NT2/D1 (cell line): ENCODE data around the gene CD44.

ENCODE experiments used
- DNase-seq: peaks from one replicate; pipeline ENCODE4 v3.0.0-alpha.2; 2011; ENCODE audit warnings: low read depth, low spot score
- H3K27me3 ChIP-seq: 2 replicates; pipeline ENCODE4 v1.6.0; 2011; ENCODE audit warnings: mild to moderate bottlenecking; ENCODE audit not compliant: insufficient read length, insufficient read depth
- H3K36me3 ChIP-seq: 2 replicates; pipeline ENCODE4 v1.6.1; 2011; ENCODE audit warnings: mild to moderate bottlenecking, low read length, mixed read lengths; ENCODE audit not compliant: insufficient read depth, insufficient read length
- H3K4me1 ChIP-seq: 2 replicates; pipeline ENCODE4 v1.5.1; 2011; ENCODE audit not compliant: insufficient read depth, insufficient read length
- H3K4me3 ChIP-seq: 2 replicates; pipeline ENCODE4 v1.5.1; 2011; ENCODE audit warnings: low read depth; ENCODE audit not compliant: insufficient read length
- H3K9ac ChIP-seq: 2 replicates; pipeline ENCODE4 v1.6.0; 2011; ENCODE audit warnings: low read depth; ENCODE audit not compliant: insufficient read length
- H3K9me3 ChIP-seq: 2 replicates; pipeline ENCODE4 v1.5.1; 2011; ENCODE audit warnings: mild to moderate bottlenecking, low read length; ENCODE audit not compliant: insufficient read depth
- SUZ12 ChIP-seq: IDR thresholded peaks from 2 replicates; pipeline ENCODE4 v1.6.1; 2011; ENCODE audit not compliant: insufficient read length, insufficient read depth; ENCODE audit errors: extremely low read depth
- YY1 ChIP-seq: IDR thresholded peaks from 2 replicates; pipeline ENCODE4 v1.6.1; 2011; ENCODE audit not compliant: insufficient read length, insufficient read depth
- ZNF274 ChIP-seq: IDR thresholded peaks from 2 replicates; pipeline ENCODE4 v1.6.1; 2011; ENCODE audit warnings: mild to moderate bottlenecking, low read depth, low read length

Gene CD44

DNA sequence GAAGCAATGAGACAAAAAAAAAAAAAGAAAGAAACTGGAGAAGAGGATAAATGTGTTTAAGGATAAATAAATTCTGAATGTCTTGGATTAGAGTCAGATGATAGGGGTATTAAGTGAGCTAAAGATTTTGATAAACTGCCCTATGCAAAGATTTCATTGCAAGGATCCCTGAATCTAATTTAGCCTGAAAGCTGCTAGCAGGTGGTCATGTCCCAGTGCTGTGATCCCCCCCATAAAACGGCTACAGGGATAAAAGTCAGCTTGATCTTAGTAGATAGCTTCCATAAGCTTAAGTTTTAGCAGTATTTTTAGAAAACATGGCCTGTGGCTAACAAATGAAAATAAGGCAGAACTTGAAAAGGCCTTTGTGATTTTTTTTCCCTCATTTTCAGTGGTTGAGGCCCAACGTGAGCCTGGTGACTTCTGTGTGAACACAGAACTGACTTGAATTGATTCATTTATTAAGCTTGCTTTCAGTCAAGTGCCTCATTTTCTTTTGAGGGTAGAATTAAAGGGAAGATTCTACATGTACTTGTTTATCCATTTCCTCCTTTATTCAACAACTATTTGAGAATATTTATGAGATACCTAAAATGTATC lies 44.5 kb downstream of the CD44 start:
- no peaks in the 10 kb centered on the region for H3K4me1 ChIP-seq
- peaks cover 61% of the 10 kb centered on the region for H3K36me3 ChIP-seq
- TF ChIP-seq YY1 (no peak), SUZ12 (no peak), ZNF274 (no peak)
- H3K27me3 ChIP-seq: no peaks in the 10 kb centered on the region
- no peaks in the 10 kb centered on the region for H3K9me3 ChIP-seq
- H3K9ac ChIP-seq: no peak overlapping the region
- H3K4me3 ChIP-seq: no peak overlapping the region
- DNase-seq: no peak

DNA sequence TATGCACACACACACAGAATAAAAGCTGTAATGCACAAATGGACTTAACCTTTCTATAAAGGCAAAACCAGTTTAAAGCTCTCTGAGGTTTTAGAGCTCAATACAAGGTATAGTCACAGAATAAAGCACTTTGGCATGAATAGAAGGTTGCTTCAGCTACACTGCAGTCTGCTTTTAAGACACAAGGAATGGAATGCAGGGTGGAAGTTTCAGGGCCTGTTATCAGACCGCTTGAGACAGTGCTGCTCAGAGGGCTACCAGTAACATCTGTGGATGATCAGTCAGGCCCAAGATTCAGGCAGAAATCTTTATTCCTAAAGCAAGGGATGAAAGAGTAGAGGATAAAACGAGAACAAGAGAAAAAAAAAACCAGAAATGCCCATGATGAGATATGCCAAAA lies 46.7 kb downstream of the CD44 start:
- DNase-seq: no peak
- Histone ChIP-seq H3K9ac (no peak overlapping the region), H3K4me3 (no peak overlapping the region), H3K4me1 (no peaks in the 10 kb centered on the region), H3K36me3 (peaks cover 66% of the 10 kb centered on the region), H3K27me3 (no peaks in the 10 kb centered on the region), H3K9me3 (no peaks in the 10 kb centered on the region)
- TF ChIP-seq ZNF274: no peak
- TF ChIP-seq SUZ12: no peak
- TF ChIP-seq YY1: no peak

DNA sequence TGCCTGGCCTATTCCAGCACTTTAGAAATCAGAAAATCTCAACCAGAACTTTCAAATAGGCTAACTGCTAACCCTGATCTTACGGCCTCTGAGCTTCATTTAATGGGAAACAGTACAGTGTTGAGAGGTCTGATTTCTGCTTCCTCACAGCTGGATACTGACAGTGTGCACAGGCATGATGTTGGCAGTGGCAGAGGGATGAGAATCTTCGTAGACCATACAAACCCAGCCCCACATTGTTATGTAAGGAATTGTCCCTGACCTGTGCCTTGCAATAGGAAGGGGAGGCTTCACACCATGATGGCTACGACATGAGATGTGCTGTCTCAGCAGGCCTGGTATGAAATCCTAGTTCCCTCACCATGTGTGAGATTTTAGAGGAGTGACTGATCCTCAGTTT lies 49.0 kb downstream of the CD44 start:
- H3K4me1 ChIP-seq: no peaks in the 10 kb centered on the region
- H3K27me3 ChIP-seq: no peaks in the 10 kb centered on the region
- TF ChIP-seq SUZ12: no peak
- TF ChIP-seq ZNF274: no peak
- TF ChIP-seq YY1: no peak
- H3K9me3 ChIP-seq: no peaks in the 10 kb centered on the region
- H3K9ac ChIP-seq: no peak overlapping the region
- H3K36me3 ChIP-seq: peaks cover 74% of the 10 kb centered on the region
- no peak overlapping the region for H3K4me3 ChIP-seq
- DNase-seq: no peak

DNA sequence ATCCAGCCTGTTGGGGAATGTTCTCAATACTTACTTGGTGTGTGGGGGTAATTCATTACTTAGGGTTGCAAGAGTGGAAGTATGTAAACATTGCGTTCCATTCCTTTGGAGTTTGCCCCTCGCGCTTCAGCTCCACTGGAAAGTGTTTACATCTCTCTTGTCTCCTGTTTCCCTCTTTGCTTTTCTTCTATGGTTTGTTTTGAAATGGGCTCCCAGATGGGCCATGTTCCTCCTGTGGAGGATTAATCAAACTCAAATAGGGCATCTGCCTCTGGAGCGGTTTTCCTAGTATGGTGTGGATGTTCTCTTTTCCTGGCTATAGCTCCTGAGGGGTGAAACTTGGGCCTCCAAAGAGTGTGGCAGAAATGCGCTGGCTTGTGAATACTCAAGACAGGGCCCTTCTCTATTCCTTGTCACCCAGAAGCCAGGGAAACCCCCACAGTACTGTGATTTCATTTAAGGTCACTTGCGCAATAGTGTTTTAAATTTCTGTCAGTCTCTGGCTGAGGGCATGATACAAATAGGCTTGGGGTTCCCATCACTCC lies 51.9 kb downstream of the CD44 start:
- H3K4me1 ChIP-seq: no peaks in the 10 kb centered on the region
- TF ChIP-seq ZNF274 (no peak), SUZ12 (no peak), YY1 (no peak)
- H3K36me3 ChIP-seq: peaks cover 71% of the 10 kb centered on the region

DNA sequence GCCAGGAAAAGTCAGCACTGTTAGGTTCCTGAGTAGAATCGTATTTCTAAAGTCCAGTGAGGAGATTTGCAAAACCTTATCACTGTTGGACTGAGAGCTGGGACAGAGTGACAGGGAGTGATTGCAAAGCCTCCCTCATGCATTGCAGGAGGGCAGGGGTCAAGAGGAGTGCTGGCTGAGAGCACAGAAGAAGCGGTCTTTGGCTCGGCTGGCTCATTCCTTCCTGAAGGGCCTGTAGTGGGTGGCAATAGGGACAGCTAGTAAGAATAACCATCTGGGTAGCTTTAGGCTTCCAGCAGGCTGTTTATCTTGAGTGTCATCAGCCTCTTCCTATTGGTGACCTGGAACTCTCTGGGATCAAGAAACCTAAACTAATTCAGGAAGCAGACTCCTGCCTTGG lies 53.4 kb downstream of the CD44 start:
- no peak overlapping the region for H3K4me3 ChIP-seq
- TF ChIP-seq YY1 (no peak), ZNF274 (no peak), SUZ12 (no peak)
- H3K27me3 ChIP-seq: no peaks in the 10 kb centered on the region
- peaks cover 75% of the 10 kb centered on the region for H3K36me3 ChIP-seq
- H3K9ac ChIP-seq: no peak overlapping the region
- no peak for DNase-seq
- H3K4me1 ChIP-seq: no peaks in the 10 kb centered on the region
- no peaks in the 10 kb centered on the region for H3K9me3 ChIP-seq

More for the DNA sequence above, 51.9 kb downstream of the CD44 start:
- no peak for DNase-seq
- no peak overlapping the region for H3K4me3 ChIP-seq
- no peaks in the 10 kb centered on the region for H3K9me3 ChIP-seq
- H3K27me3 ChIP-seq: no peaks in the 10 kb centered on the region
- H3K9ac ChIP-seq: no peak overlapping the region

DNA sequence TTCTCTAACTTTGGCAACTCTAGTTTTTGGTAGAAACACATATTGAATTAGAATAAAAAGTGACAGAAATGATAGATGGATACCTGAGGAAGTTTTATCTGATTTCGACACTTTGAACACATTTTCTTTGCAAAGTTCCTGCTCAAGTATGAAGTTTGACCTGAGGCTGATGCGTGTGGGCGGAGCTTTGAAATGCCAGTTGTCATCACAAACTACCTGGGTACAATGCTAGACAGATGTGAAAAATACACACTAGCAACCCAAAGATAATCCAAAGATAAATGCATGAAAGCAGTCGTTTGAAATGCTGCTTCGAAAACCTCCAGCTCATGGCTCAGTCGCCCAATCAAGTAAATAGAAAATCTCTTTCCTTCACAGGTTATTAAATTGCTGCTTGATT lies 54.8 kb downstream of the CD44 start:
- H3K27me3 ChIP-seq: no peaks in the 10 kb centered on the region
- TF ChIP-seq ZNF274 (no peak), YY1 (no peak), SUZ12 (no peak)
- H3K9me3 ChIP-seq: no peaks in the 10 kb centered on the region
- no peak for DNase-seq
- H3K4me1 ChIP-seq: no peaks in the 10 kb centered on the region
- H3K9ac ChIP-seq: no peak overlapping the region
- H3K4me3 ChIP-seq: no peak overlapping the region
- H3K36me3 ChIP-seq: peaks cover 73% of the 10 kb centered on the region

DNA sequence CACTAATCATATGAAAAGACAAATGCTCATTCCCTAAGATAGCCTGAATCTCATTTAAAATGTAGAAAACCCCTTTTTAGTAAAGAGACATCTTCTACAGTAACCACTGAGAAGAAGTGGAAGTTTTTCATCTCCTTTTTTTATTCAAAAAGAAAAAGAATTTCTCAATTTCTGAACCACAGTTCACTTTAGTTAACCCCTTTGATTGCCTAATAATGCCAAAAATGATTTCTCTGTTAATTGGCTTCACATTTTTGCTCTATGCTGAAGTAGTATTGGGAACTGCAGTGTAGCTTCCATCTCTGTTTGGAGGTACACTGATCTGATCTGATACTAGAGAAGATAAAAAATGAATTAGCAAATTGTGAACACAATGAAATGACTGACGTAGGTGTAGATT lies 58.3 kb downstream of the CD44 start:
- TF ChIP-seq YY1 (no peak), ZNF274 (no peak), SUZ12 (no peak)
- no peak overlapping the region for H3K4me3 ChIP-seq
- no peaks in the 10 kb centered on the region for H3K27me3 ChIP-seq
- no peaks in the 10 kb centered on the region for H3K4me1 ChIP-seq
- no peak for DNase-seq
- no peaks in the 10 kb centered on the region for H3K9me3 ChIP-seq
- no peak overlapping the region for H3K9ac ChIP-seq
- H3K36me3 ChIP-seq: peaks cover 52% of the 10 kb centered on the region
